HS-27A (cell line): ENCODE measurements around the gene INHBC.
"Not testable (repeated sequence)": the region's sequence is repeated elsewhere in the genome, so short reads cannot be mapped to it uniquely, and the experiment has no call there.

ENCODE experiments used
- DNase-seq: peaks from one replicate; pipeline ENCODE4 v3.0.0-alpha.2; 2012; ENCODE audit warnings: low read depth, missing footprints

The INHBC gene, protein sequence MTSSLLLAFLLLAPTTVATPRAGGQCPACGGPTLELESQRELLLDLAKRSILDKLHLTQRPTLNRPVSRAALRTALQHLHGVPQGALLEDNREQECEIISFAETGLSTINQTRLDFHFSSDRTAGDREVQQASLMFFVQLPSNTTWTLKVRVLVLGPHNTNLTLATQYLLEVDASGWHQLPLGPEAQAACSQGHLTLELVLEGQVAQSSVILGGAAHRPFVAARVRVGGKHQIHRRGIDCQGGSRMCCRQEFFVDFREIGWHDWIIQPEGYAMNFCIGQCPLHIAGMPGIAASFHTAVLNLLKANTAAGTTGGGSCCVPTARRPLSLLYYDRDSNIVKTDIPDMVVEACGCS

DNA sequence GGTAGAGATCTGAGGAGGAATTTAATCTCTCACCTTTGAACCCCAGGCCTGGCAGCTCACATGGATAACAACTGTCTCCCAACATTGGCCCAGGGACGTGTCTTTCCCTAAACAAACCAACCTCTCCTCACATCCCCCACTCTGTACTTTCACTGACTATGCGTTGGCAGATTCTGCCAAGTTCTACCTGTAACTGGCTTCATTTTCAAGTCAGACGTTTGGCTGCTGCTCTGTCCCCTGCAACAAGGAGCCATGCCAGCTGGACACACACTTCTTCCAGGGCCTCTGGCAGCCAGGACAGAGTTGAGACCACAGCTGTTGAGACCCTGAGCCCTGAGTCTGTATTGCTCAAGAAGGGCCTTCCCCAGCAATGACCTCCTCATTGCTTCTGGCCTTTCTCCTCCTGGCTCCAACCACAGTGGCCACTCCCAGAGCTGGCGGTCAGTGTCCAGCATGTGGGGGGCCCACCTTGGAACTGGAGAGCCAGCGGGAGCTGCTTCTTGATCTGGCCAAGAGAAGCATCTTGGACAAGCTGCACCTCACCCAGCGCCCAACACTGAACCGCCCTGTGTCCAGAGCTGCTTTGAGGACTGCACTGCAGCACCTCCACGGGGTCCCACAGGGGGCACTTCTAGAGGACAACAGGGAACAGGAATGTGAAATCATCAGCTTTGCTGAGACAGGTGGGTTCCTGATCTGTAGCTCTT lies at the start of gene INHBC:
TSS of gene INHBC (plus strand) at position 268 of the 707 bp plus-strand sequence. CDS start at position 371, 103 bp downstream.
- DNase-seq, result no peak

DNA sequence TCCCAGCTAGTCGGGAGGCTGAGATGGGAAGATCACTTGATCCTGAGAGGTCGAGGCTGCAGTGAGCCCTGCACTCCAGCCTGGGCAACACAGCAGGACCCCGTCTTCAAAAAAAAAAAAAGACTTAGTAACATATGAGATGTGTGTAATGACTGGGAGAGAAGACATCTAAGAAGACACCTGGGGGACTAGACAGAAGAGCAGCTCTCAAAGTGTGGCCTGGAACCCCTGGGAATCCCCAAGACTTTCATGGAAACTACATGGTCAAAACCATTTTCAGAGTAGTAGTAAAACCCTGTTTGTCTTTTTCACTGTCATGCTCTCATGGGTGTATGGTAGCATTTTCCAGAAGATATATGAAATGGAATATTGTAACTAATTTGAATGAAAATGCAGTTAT lies 49.0 kb upstream of the INHBC start:
- DNase-seq, result no peak

DNA sequence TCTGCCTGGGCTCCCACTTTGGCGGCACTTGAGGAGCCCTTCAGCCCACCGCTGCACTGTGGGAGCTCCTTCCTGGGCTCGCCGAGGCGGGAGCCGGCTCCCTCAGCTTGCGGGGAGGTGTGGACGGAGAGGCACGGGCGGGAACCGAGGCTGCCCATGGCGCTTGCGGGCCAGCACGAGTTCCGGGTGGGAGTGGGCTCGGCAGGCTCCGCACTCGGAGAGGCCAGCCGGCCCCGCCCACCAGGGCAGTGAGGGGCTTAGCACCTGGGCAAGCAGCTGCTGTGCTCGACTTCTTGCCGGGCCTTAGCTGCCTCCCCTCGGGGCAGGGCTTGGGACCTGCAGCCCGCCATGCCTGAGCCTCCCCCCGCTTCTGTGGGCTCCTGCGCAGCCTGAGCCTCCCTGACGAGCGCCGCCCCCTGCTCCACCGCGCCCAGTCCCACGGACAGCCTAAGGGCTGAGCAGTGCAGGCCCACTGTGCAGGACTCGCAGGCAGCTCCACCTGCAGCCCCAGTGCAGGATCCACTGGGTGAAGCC lies 48.3 kb upstream of the INHBC start:
- DNase-seq, result no peak

DNA sequence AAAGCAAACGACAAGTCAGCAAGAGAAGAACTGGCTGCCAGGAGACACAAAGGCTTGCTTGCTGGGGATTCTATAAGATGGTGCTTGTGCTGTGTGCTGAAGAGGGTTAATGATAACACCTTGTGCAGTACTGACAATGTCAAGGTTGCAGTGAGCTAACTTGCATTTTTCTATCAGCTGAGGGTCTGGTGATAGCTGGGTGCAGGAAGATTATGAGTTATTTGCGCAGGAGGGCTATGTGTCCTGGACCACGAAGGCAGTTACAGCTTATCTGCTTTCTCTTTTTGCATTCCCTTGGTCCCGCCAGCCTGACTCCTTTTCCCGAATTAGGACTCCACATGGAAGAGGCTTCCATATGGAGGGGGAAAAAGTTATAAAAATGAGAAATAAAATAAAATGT lies 46.2 kb upstream of the INHBC start:
- DNase-seq, result no peak

DNA sequence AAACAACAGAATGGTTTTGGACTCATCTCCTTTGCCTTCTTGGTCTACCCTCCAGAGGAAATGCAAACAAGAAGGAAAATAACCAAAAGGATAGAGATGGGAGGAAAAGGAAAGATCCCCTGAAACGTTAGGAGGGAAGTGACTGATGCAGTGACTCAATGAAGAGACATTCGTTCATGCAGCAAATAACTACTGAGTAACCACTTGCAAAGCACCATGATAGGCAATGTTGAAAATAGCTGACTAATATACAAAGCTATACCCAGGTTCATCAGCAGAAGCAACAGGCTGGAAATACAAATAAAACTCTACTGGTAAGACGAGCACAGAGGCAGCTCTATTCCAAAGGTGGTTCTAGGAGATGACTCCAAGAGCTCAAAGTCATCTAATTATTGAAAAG lies 45.6 kb upstream of the INHBC start:
- DNase-seq, result peak; percentile 63

DNA sequence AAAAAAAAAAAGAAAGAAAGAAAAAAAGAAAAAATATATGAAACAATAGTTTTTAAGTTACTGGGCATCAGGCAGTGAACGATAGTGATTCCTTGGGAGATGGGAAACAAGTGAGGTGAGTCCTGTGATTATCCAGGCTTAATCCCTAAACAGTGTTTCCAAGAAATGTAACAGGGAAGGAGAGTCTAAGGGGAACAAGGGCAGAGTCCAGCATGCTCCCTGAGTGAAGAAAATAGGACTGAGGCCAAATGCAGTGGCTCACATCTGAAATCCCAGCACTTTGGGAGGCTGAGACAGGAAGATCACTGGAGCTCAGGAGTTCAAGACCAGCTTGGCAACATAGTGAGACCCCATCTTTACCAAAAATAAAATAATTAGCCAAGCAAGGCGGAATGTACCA lies 44.4 kb upstream of the INHBC start:
- DNase-seq, result no peak

DNA sequence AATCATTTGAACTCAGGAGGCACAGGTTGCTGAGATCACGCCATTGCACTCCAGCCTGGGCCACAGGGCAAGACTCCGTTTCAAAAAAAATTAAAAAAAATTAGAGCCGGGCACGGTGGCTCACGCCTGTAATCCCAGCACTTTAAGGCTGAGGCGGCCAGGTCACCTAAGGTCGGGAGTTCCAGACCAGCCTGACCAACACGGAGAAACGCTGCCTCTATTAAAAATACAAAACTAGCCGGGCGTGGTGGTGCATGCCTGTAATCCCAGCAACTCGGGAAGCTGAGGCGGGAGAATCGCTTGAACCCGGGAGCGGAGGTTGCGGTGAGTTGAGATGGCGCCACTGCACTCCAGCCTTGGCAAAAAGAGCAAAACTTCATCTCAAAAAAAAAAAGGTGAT lies 39.5 kb upstream of the INHBC start:
- no peak for DNase-seq

DNA sequence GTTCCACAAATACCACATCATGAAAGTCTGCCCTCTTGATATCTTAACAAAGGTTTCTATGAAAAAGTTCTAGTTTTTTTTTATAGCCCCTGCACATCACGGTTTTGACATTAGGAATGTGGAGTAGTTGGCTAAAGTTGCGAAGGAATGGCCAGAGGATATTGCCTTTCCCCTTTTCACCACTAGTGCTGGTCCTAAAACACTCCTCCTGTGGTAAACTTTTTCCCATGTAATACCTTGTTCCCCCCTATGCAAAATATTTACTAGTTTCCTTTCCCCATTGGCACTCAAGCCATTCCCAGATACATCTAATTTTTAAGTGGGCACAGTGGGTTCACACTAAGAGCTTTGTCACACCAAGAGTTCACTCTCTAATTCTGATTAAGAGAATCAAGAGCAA lies 37.1 kb upstream of the INHBC start:
- no peak for DNase-seq

DNA sequence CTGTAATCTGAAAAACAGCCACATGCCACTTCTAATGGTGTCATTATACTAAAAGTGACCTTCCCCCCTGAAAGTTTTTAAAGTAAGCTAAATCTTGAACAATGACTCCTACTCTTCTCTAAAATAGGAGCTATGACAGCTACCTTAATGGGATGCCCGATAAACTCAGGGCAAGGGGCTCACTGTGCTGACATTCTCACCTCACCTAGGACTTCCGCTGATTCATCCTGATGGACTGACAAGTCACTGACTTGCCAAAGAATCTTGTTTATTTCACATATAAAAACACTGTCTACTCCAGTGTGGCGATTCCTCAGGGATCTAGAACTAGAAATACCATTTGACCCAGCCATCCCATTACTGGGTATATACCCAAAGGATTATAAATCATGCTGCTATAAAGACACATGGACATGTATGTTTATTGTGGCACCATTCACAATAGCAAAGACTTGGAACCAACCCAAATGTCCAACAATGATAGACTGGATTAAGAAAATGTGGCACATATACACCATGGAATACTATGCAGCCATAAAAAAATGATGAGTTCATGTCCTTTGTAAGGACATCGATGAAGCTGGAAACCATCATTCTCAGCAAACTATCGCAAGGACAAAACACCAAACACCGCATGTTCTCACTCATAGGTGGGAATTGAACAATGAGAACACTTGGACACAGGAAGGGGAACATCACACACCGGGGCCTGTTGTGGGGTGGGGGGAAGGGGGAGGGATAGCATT lies 34.7 kb upstream of the INHBC start:
- DNase-seq, result not testable (repeated sequence)

DNA sequence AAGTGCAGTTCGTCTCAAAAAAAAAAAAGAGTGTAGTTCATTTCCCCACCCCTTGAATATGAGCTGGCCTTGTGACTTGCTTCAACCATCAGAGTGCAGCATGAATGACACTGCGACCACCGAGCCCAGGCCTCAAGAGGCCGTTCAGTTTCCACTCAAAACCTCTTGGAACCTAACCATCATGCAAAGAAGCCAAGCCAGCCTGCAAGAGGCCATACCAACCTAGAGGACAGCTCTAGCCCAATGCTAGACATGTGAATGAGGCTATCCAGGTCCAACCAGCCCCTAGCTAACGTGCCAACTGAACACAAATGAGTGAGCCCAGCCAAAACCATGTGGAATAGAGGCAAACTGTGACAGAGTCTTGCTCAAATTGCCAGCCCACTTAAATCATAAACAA lies 33.4 kb upstream of the INHBC start:
- no peak for DNase-seq

DNA sequence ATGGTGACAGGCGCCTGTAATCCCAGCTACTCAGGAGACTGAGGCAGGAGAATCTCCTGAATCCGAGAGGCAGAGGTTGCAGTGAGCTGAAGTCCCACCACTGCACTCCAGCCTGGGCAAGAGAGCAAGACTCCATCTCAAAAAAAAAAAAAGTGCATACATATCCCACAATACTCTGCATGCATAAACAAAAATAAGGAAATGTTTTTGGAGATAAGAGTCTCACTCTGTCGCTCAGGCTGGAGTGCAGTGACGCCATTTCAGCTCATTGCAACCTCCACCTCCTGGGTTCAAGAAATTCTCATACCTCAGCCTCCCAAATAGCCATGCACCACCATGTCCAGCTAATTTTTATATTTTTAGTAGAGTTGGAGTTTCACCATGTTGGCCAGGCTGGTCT lies 32.4 kb upstream of the INHBC start:
- DNase-seq, result not testable (repeated sequence)

DNA sequence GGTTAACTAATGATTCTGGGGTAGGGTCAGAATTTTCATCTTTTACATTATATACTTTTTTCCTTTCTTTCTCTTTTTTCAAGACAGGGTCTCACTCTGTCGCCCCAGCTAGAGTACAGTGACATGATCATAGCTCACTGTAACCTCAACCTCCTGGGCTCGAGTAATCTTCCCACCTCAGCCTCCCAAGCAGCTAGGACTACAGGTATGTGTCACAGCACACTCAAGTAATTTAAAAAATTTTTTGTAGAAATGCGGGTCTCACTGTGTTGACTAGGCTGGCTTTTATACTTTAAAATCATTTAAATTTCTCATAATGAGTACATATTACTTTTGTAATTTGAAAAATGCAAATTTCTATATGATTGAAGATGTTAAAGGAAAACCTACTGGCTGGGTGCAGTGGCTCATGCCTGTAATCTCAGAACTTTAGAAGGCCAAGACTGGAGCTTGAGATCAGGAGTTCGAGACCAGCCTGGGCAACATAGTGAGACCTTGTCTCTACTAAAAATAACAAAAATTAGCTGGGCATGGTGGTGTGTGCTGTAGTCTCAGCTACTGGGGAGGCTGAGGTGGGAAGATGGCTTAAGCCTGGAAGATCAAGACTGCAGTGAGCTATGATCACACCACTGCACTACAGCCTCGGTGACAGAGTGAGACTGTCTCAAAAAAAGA lies 29.5 kb upstream of the INHBC start:
- no peak for DNase-seq

DNA sequence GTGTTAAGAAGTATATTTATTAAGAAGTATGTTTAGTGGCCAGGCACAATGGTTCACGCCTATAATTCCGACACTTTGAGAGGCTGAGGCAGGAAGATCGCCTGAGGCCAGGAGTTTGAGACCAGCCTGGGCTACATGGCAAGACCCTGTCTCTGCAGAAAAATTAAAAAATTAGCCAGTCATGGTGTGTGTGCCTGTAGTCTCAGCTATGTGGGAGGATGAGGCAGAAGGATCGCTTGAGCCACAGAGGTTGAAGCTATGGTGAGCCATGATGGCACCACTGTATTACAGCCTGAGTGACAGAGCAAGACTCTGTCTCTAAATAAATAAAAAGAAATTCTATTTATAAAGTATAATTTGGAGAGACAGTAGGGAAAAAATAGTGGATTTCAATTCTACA lies 24.1 kb upstream of the INHBC start:
- no peak for DNase-seq

DNA sequence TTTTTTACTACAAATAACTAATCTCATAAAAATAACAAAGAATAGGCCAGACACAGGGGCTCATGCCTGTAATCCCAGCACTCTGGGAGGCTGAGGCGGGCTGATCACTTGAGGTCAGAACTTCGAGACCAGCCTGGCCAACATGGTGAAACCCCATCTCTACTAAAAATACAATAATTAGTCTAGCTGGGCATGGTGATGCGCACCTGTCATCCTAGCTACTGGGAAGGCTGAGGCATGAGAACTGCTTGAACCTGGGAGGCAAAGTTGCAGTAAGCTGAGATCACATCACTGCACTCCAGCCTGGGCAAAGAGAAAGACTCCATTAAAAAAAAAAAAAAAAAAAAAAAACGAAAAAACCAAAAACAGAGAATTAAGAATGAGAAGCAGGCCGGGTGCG lies 20.4 kb upstream of the INHBC start:
- not testable (repeated sequence) for DNase-seq

DNA sequence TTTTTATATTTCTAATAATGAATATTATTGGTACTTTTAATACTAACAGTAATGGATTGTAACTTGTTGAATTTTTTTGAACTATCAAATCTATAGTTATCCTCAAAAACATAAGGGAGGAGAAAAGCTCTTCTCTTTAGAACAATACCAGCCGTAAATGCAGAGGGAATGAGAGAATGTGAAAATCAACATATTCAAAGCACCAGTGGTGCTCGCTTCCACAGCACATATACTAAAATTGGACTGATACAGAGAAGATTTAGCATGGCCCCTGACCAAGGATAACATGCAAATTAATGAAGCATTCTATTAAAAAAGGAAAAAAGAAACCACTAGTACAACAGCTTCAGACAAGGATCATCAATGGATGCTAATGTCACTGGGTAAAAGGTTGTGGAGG lies 19.5 kb upstream of the INHBC start:
- no peak for DNase-seq

DNA sequence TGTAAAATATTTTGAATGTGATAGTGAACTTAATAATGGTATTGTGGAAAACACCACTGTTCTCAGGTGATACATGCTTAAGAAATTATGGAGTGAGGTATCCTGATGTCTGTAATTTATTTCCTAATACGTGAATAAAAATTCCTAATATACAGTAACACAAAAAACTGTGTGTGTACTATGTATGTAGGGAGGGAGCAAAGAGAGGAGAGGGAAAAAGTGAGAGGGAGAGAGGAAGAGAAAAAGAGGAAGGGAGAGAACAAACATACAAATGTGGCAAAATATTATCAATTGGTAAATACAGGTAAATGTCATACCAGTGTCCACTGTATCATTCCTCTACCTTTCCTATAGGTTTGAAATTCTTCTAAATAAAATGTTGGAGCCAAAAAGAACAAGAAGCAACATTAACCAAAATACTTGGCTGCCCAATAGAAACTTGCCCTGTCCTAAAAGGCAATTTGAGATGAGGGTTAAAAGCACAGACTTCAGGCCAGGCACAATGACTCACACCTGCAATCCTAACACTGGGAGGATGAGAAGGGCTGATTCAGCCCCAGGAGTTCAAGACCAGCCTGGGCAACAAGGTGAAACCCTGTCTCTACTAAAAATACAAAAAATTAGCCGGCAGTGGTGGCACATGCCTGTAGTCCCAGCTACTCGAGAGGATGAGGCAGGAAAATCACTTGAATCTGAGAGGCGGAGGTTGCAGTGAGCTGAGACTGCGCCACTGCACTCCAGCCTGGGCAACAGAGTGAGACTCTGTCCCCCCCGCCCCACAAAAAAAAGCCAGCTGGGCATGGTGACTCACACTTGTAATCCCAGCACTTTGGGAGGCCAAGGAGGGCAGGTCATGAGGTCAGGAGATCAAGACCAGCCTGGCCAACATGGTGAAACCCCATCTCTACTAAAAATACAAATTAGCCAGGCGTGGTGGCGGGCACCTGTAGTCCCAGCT lies 18.3 kb upstream of the INHBC start:
- DNase-seq, result no peak

DNA sequence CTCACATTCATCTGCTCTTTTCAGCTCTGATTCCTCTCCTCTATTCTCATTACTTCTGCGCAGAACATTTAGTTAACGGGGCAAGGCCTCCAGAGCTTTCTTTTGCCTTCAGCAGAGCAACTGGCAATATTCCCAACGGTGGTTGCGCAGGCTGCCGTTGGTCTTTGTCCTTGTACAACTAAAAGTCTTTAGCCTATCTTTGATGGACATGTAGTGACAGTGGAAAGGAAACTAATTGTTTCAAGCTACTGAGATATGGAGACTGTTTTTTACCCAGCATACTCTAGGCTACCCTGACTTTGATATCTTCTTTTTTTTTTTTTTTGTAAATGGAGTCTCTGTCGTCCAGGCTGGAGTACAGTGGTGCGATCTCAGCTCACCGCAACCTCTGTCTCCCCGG lies 16.3 kb upstream of the INHBC start:
- no peak for DNase-seq

DNA sequence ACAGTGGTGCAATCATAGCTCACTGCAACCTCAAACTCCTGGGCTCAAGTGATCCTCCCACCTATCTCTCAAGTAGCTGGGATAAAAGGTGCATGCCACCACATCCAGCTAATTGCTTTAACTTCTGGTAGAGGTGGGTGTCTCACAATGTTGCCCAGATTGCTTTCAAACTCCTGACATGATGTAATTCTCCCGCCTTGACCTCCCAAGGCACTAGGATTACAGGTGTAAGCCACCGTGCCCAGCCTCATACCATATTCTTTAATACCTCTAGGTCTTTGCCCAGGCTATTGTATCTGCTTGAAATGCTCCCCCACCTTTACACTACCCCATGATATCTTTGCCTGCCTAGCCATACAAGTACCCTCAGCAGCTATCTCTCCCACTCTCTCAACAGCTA lies 15.1 kb upstream of the INHBC start:
- no peak for DNase-seq

DNA sequence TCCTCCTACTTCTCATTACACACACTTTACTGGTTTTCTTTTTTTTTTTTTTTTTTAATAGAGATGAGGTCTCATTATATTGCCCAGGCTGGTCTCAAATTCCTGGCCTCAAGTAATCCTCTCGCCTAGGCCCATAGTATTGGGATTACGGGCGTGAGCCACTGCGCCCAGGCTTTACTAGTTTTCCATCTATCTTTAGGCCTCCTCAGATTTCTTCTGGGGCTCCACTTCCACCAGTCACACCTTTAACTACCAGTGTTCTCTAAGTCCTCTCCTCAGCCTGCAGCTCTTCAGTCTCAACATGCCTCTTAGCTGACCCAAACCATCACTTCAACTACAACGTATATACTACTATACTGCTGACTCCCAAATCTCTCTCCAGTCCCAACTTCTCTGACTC lies 14.1 kb upstream of the INHBC start:
- DNase-seq, result no peak

DNA sequence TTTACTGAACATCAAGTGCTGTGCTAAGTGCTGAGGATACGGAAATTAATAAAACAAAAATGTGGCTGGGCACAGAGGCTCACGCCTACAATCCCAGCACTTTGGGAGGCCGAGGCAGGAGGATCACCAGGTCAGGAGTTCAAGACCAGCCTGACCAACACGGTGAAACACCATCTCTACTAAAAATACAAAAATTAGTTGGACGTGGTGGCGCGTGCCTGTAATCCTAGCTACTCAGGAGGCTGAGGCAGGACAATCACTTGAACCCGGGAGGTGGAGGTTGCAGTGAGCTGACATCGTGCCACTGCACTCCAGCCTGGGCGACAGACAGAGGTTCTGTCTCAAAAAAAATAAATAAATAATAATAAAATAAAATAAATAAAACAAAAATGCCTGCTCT lies 7.6 kb upstream of the INHBC start:
- DNase-seq, result not testable (repeated sequence)

DNA sequence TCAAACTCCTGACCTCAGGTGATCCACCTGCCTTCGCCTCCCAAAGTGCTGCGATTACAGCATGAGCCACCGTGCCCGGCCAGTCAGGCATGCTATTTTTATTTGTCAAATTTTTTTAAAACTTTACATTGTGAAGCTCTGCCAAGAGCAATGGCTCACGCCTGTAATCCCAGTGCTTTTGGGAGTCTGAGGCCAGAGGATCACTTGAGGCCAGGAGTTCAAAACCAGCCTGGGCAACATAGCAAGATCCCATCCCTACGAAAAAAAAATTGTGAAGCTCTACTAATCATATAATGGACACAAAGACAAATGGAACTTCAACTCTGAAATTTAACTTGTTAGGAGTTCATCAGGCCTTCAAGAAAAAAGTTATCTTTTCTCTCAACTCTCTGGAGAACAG lies 5.6 kb upstream of the INHBC start:
- DNase-seq, result no peak
